Osteoblast (primary cell): ENCODE measurements around the gene AGBL4. TPM values are rescaled to one million over a fixed set of nuclear protein-coding genes. Genes with fewer than 3 reads are reported as not detected.
A peak's percentile ranks its signal among the peaks of the same experiment; 100 is the strongest.

Source experiments
- DNase-seq: peaks from one replicate; pipeline ENCODE4 v3.0.0; 2011; ENCODE audit warnings: low spot score, mixed read lengths; ENCODE audit not compliant: insufficient read length; ENCODE audit errors: missing footprints
- H2AFZ ChIP-seq: 2 replicates; pipeline ENCODE4 v1.6.0; 2011; ENCODE audit warnings: mild to moderate bottlenecking, low read length
- H3K27ac ChIP-seq: 2 replicates; pipeline ENCODE4 v1.5.1; 2011; ENCODE audit warnings: mild to moderate bottlenecking, low read depth, low read length, moderate library complexity
- H3K27me3 ChIP-seq: 2 replicates; pipeline ENCODE4 v1.6.0; 2012; ENCODE audit warnings: mild to moderate bottlenecking, control low read depth, inconsistent platforms, low read length, moderate library complexity; ENCODE audit not compliant: insufficient read depth
- H3K36me3 ChIP-seq: 2 replicates; pipeline ENCODE4 v1.5.1; 2011; ENCODE audit warnings: mild to moderate bottlenecking, low read length, control low read depth, moderate library complexity; ENCODE audit not compliant: insufficient read depth
- H3K4me1 ChIP-seq: 2 replicates; pipeline ENCODE4 v1.5.1; 2011; ENCODE audit warnings: mild to moderate bottlenecking, low read length, control low read depth, moderate library complexity; ENCODE audit not compliant: insufficient read depth
- H3K4me2 ChIP-seq: 2 replicates; pipeline ENCODE4 v1.6.0; 2011; ENCODE audit warnings: mild to moderate bottlenecking, low read length; ENCODE audit not compliant: insufficient read depth
- H3K4me3 ChIP-seq: fragments of 200-600 bp; sonication (generic); 3 replicates; pipeline ENCODE4 v1.5.1; 2012; ENCODE audit warnings: mild to moderate bottlenecking, low read length, inconsistent platforms; ENCODE audit not compliant: insufficient read depth
- H3K79me2 ChIP-seq: 2 replicates; pipeline ENCODE4 v1.6.0; 2012; ENCODE audit warnings: mild to moderate bottlenecking, low read length, control low read depth, inconsistent platforms; ENCODE audit not compliant: insufficient read depth
- H3K9me3 ChIP-seq: 2 replicates; pipeline ENCODE4 v1.5.1; 2011; ENCODE audit warnings: low read depth, low read length, control low read depth
- H4K20me1 ChIP-seq: 2 replicates; pipeline ENCODE4 v1.6.0; 2012; ENCODE audit warnings: mild to moderate bottlenecking, low read length, control low read depth; ENCODE audit not compliant: insufficient read depth
- CTCF ChIP-seq: IDR thresholded peaks from 2 replicates; pipeline ENCODE4 v1.5.1; 2011; ENCODE audit warnings: mild to moderate bottlenecking, low read depth, low read length, moderate library complexity; ENCODE audit errors: extremely low read depth
- total RNA-seq: library from RNA; depleted of rRNA; stranded (reverse); fragments of >200 nt; gene quantifications from 2 replicates; pipeline ENCODE4 v1.2.3, GENCODE V29; 2012

The AGBL4 gene
- total RNA-seq, 1 donor, result not detected

- TF ChIP-seq CTCF, result no peak
- no peak overlapping the region for H3K27ac ChIP-seq
- H3K4me2 ChIP-seq, result no peak overlapping the region
- no peaks in the 10 kb centered on the region for H3K9me3 ChIP-seq
- no peak overlapping the region for H2AFZ ChIP-seq
- no peaks in the 10 kb centered on the region for H3K36me3 ChIP-seq
- H3K27me3 ChIP-seq, result no peaks in the 10 kb centered on the region
- no peaks in the 10 kb centered on the region for H3K79me2 ChIP-seq
- peaks cover 27% of the 10 kb centered on the region for H3K4me1 ChIP-seq
- no peak overlapping the region for H3K4me3 ChIP-seq
- DNase-seq, result no peak
- H4K20me1 ChIP-seq, result no peaks in the 10 kb centered on the region
These were observed 1527.8 kb downstream of the AGBL4 start for GRCh38 chr1:48495911-48496310.

- Histone ChIP-seq H3K79me2 (no peaks in the 10 kb centered on the region), H3K4me3 (no peak overlapping the region), H3K36me3 (no peaks in the 10 kb centered on the region), H3K4me2 (no peak overlapping the region), H3K27ac (no peak overlapping the region), H3K9me3 (no peaks in the 10 kb centered on the region), H3K27me3 (peaks cover 6% of the 10 kb centered on the region), H3K4me1 (peaks cover 27% of the 10 kb centered on the region), H4K20me1 (no peaks in the 10 kb centered on the region), H2AFZ (no peak overlapping the region)
- DNase-seq, result no peak
- TF ChIP-seq CTCF, result no peak
These were observed 1528.6 kb downstream of the AGBL4 start for GRCh38 chr1:48495166-48495565.

- peak; percentile 88 for DNase-seq
- Histone ChIP-seq H2AFZ (peak overlapping the region; percentile 53), H3K9me3 (no peaks in the 10 kb centered on the region), H4K20me1 (no peaks in the 10 kb centered on the region), H3K27me3 (peaks cover 7% of the 10 kb centered on the region), H3K27ac (peak overlapping the region; percentile 61), H3K4me3 (peak overlapping the region; percentile 26), H3K79me2 (no peaks in the 10 kb centered on the region), H3K36me3 (no peaks in the 10 kb centered on the region), H3K4me2 (peak overlapping the region; percentile 50), H3K4me1 (peaks cover 27% of the 10 kb centered on the region)
- TF ChIP-seq CTCF, result no peak
These were observed 1529.6 kb downstream of the AGBL4 start for GRCh38 chr1:48493970-48494769.

- Histone ChIP-seq H3K27me3 (peaks cover 7% of the 10 kb centered on the region), H3K79me2 (no peaks in the 10 kb centered on the region), H3K4me1 (peaks cover 27% of the 10 kb centered on the region), H2AFZ (no peak overlapping the region), H3K36me3 (no peaks in the 10 kb centered on the region), H3K27ac (no peak overlapping the region), H4K20me1 (no peaks in the 10 kb centered on the region), H3K9me3 (no peaks in the 10 kb centered on the region), H3K4me2 (no peak overlapping the region), H3K4me3 (no peak overlapping the region)
- no peak for DNase-seq
- no peak for TF ChIP-seq CTCF
These were observed 1530.7 kb downstream of the AGBL4 start for GRCh38 chr1:48493041-48493440.
